Vagina (tissue), 2 donors: ENCODE results near the gene SRPRA.

ENCODE experiments used
- CTCF ChIP-seq, 3 experiments: fragments of 450-650 bp in 2 of 3; fragments of 200-600 bp in 1 of 3; sonication (generic) in 1 of 3; IDR thresholded peaks; one replicate each; pipeline ENCODE4 v1.5.1; 2017 to 2019; ENCODE audit warnings: antibody characterized with exemption in 3 of 3, mild to moderate bottlenecking in 2 of 3, moderate library complexity in 2 of 3
- POLR2A ChIP-seq, 2 donors: fragments of 450-650 bp; IDR thresholded peaks; one replicate each; pipeline ENCODE4 v1.6.1; 2017; ENCODE audit warnings: antibody characterized with exemption in 2 of 2, mild to moderate bottlenecking in 2 of 2, moderate library complexity in 2 of 2

- TF ChIP-seq CTCF (IDR thresholded peaks at IDR 0.05) (no peak), POLR2A (IDR thresholded peaks at IDR 0.05) (no peak)
These were observed 9.1 kb upstream of the SRPRA start for GRCh38 chr11:126277780-126278179.
